ENCODE data around the gene CNRIP1.
"Not testable (repeated sequence)": the region's sequence is repeated elsewhere in the genome, so short reads cannot be mapped to it uniquely, and the experiment has no call there.

The CNRIP1 gene

GRCh38 chr2:68319398-68320117 is at the start of gene CNRIP1:
Gene CNRIP1 (minus strand): TSS chr2:68319949. CDS start chr2:68319400, 549 bp downstream.
- no peak for DNase-seq (ENCODE audit: extremely low spot score, insufficient read length, low read depth)
- FAIRE-seq = no peak

- FAIRE-seq (no peak), DNase-seq (ENCODE audit: extremely low spot score, insufficient read length, low read depth) (no peak)
Measured at GRCh38 chr2:68369337-68369734, 49.6 kb upstream of the CNRIP1 start.

- peak; percentile 73 for FAIRE-seq
Measured at GRCh38 chr2:68368654-68369336, 49.0 kb upstream of the CNRIP1 start.

GRCh38 chr2:68367953-68368653 is 48.4 kb upstream of the CNRIP1 start:
- DNase-seq (ENCODE audit: extremely low spot score, insufficient read length, low read depth) (no peak), FAIRE-seq (no peak)

More at GRCh38 chr2:68368654-68369336, 49.0 kb upstream of the CNRIP1 start:
- no peak for DNase-seq (ENCODE audit: extremely low spot score, insufficient read length, low read depth)

- DNase-seq (ENCODE audit: extremely low spot score, insufficient read length, low read depth) = no peak
- FAIRE-seq = peak; percentile 89
Measured at GRCh38 chr2:68366083-68366560, 46.4 kb upstream of the CNRIP1 start.

GRCh38 chr2:68365087-68365486 is 45.3 kb upstream of the CNRIP1 start, which contains the start of gene PLEK:
Gene PLEK (plus strand): TSS chr2:68365282. CDS start chr2:68365352, 70 bp downstream.
- DNase-seq (ENCODE audit: extremely low spot score, insufficient read length, low read depth) (no peak), FAIRE-seq (peak; percentile 98)

GRCh38 chr2:68363721-68364120 is 44.0 kb upstream of the CNRIP1 start:
- no peak for DNase-seq (ENCODE audit: extremely low spot score, insufficient read length, low read depth)
- no peak for FAIRE-seq

- FAIRE-seq (no peak), DNase-seq (ENCODE audit: extremely low spot score, insufficient read length, low read depth) (no peak)
Measured at GRCh38 chr2:68362749-68363148, 43.0 kb upstream of the CNRIP1 start.

GRCh38 chr2:68362069-68362468 is 42.3 kb upstream of the CNRIP1 start:
- DNase-seq (ENCODE audit: extremely low spot score, insufficient read length, low read depth) (peak; percentile 51), FAIRE-seq (peak; percentile 96)

GRCh38 chr2:68359889-68360288 is 40.1 kb upstream of the CNRIP1 start:
- no peak for FAIRE-seq
- no peak for DNase-seq (ENCODE audit: extremely low spot score, insufficient read length, low read depth)

- FAIRE-seq (peak; percentile 47), DNase-seq (ENCODE audit: extremely low spot score, insufficient read length, low read depth) (peak; percentile 20)
Measured at GRCh38 chr2:68357605-68358337, 38.0 kb upstream of the CNRIP1 start.

- no peak for FAIRE-seq
- DNase-seq (ENCODE audit: extremely low spot score, insufficient read length, low read depth) = no peak
Measured at GRCh38 chr2:68356599-68357239, 37.0 kb upstream of the CNRIP1 start.

GRCh38 chr2:68352651-68353391 is 33.1 kb upstream of the CNRIP1 start:
- FAIRE-seq (no peak), DNase-seq (ENCODE audit: extremely low spot score, insufficient read length, low read depth) (no peak)

- DNase-seq (ENCODE audit: extremely low spot score, insufficient read length, low read depth) = no peak
- FAIRE-seq = no peak
Measured at GRCh38 chr2:68351997-68352396, 32.2 kb upstream of the CNRIP1 start.

- FAIRE-seq; DNase-seq (ENCODE audit: extremely low spot score, insufficient read length, low read depth): not testable (repeated sequence)
Measured at GRCh38 chr2:68349091-68349490, 29.3 kb upstream of the CNRIP1 start.

GRCh38 chr2:68345129-68345875 is 25.6 kb upstream of the CNRIP1 start:
- DNase-seq (ENCODE audit: extremely low spot score, insufficient read length, low read depth) (no peak), FAIRE-seq (no peak)

- FAIRE-seq (no peak), DNase-seq (ENCODE audit: extremely low spot score, insufficient read length, low read depth) (no peak)
Measured at GRCh38 chr2:68344031-68344430, 24.3 kb upstream of the CNRIP1 start.

- DNase-seq (ENCODE audit: extremely low spot score, insufficient read length, low read depth) (no peak), FAIRE-seq (peak; percentile 12)
Measured at GRCh38 chr2:68342470-68342869, 22.7 kb upstream of the CNRIP1 start.

Measured in GM18507 (cell line).